ENCODE data around the gene GALNT16. TPM values are rescaled to one million over a fixed set of nuclear protein-coding genes. Genes with fewer than 3 reads are reported as not detected.

GALNT16 gene
- total and polyA plus RNA-seq, 2 donors (not counting 1 experiment from before 2014, with no cell fraction given), result 0.09 to 3.4 TPM

- Mint-ChIP-seq H3K27ac (no peak overlapping the region), H3K4me1 (peaks cover 19% of the 10 kb centered on the region), H3K27me3 (peaks cover 3% of the 10 kb centered on the region), H3K4me3 (no peak overlapping the region), H3K9me3 (ENCODE audit: insufficient read depth) (no peaks in the 10 kb centered on the region)
- Histone ChIP-seq H3K9ac (ENCODE audit: low read length) (no peak overlapping the region), H2AFZ (ENCODE audit: insufficient read depth, low read depth, low read length, poor library complexity, severe bottlenecking) (no peak overlapping the region), H3K27me3 (replicated peaks in 1 of 4; ENCODE audit: control extremely low read depth in 1 of 4, control insufficient read depth in 3 of 4, insufficient read depth in 4 of 4, low read length in 3 of 4) (no peaks in the 10 kb centered on the region), H3K79me2 (ENCODE audit: control insufficient read depth, insufficient read depth, low read length) (no peaks in the 10 kb centered on the region), H3K4me3 (ENCODE audit: control extremely low read depth in 1 of 5, extremely low read depth in 1 of 5, insufficient read depth in 1 of 5, low read depth in 2 of 5, low read length in 4 of 5) (no peak overlapping the region), H3K4me1 (ENCODE audit: control insufficient read depth in 2 of 2, insufficient read depth in 2 of 2, low read length in 2 of 2) (peaks cover 8 to 18% of the 10 kb centered on the region in 2 donors), H3K27ac (ENCODE audit: low read length in 2 of 2) (no peak overlapping the region), H3K36me3 (replicated peaks in 1 of 2; ENCODE audit: control extremely low read depth in 1 of 2, control insufficient read depth in 1 of 2, extremely low read depth in 1 of 2, insufficient read depth in 2 of 2, low read length in 1 of 2) (no peaks in the 10 kb centered on the region), H3K9me3 (ENCODE audit: control extremely low read depth in 1 of 3, control insufficient read depth in 2 of 3, insufficient read depth in 1 of 3, low read length in 2 of 3) (peaks cover 0 to 4% (median 0%) of the 10 kb centered on the region in 3 donors), H3K4me2 (replicated peaks; ENCODE audit: low read depth, low read length, poor library complexity, severe bottlenecking) (no peak overlapping the region), H4K20me1 (ENCODE audit: control insufficient read depth, insufficient read depth, low read length, poor library complexity, severe bottlenecking) (no peaks in the 10 kb centered on the region)
- TF ChIP-seq EZH2 (IDR thresholded peaks at IDR 0.05; ENCODE audit: borderline replicate concordance, insufficient read depth, low read depth, low read length, poor library complexity, severe bottlenecking) (no peak), CTCF (IDR thresholded peaks at IDR 0.05) (no peak)
- ATAC-seq (ENCODE audit: low read depth), result no peak
- ChIA-PET CTCF (interaction anchor here (0.6 kb wide), 1 partner anchor 75 kb away, joined by 3 read pairs; no protein-coding TSS in a partner anchor), POLR2A (no interaction called here)
- WGBS (ENCODE audit: insufficient coverage), result 92% methylated on average over 10 of the region's 11 CpGs
- intact Hi-C loops (cut with micrococcal nuclease), result no loop called here
- no peak for DNase-seq
Observed at GRCh38 chr14:69321601-69322330, 61.8 kb downstream of the GALNT16 start.

GRCh38 chr14:69323266-69323998 is 63.5 kb downstream of the GALNT16 start:
- intact Hi-C loops (cut with micrococcal nuclease), result no loop called here
- H4K20me1 ChIP-seq (ENCODE audit: control insufficient read depth, insufficient read depth, low read length, poor library complexity, severe bottlenecking), result no peaks in the 10 kb centered on the region
- Mint-ChIP-seq H3K9me3 (ENCODE audit: insufficient read depth) (no peaks in the 10 kb centered on the region), H3K4me1 (peaks cover 6% of the 10 kb centered on the region), H3K4me3 (no peak overlapping the region), H3K27me3 (peaks cover 3% of the 10 kb centered on the region), H3K27ac (no peak overlapping the region)
- no peak for ATAC-seq (ENCODE audit: low read depth)
- no peak for DNase-seq
- no peaks in the 10 kb centered on the region for H3K79me2 ChIP-seq (ENCODE audit: control insufficient read depth, insufficient read depth, low read length)
- H3K27me3 ChIP-seq (replicated peaks in 1 of 4; ENCODE audit: control extremely low read depth in 1 of 4, control insufficient read depth in 3 of 4, insufficient read depth in 4 of 4, low read length in 3 of 4), result no peaks in the 10 kb centered on the region
- TF ChIP-seq CTCF (IDR thresholded peaks at IDR 0.05) (no peak), EZH2 (IDR thresholded peaks at IDR 0.05; ENCODE audit: borderline replicate concordance, insufficient read depth, low read depth, low read length, poor library complexity, severe bottlenecking) (no peak)
- H3K4me1 ChIP-seq (ENCODE audit: control insufficient read depth in 2 of 2, insufficient read depth in 2 of 2, low read length in 2 of 2), result peaks cover under 1 to 8% of the 10 kb centered on the region in 2 donors
- ChIA-PET POLR2A (no interaction called here), CTCF (interaction anchor here (0.6 kb wide), 1 partner anchor 1813 kb away, joined by 3 read pairs; no protein-coding TSS in a partner anchor)
- 96% methylated on average over 7 of the region's 11 CpGs for WGBS (ENCODE audit: insufficient coverage)
- H3K4me2 ChIP-seq (replicated peaks; ENCODE audit: low read depth, low read length, poor library complexity, severe bottlenecking), result no peak overlapping the region
- H2AFZ ChIP-seq (ENCODE audit: insufficient read depth, low read depth, low read length, poor library complexity, severe bottlenecking), result no peak overlapping the region
- H3K36me3 ChIP-seq (replicated peaks in 1 of 2; ENCODE audit: control extremely low read depth in 1 of 2, control insufficient read depth in 1 of 2, extremely low read depth in 1 of 2, insufficient read depth in 2 of 2, low read length in 1 of 2), result no peaks in the 10 kb centered on the region
- no peak overlapping the region for H3K9ac ChIP-seq (ENCODE audit: low read length)
- H3K4me3 ChIP-seq (ENCODE audit: control extremely low read depth in 1 of 5, extremely low read depth in 1 of 5, insufficient read depth in 1 of 5, low read depth in 2 of 5, low read length in 4 of 5), result no peak overlapping the region
- H3K27ac ChIP-seq (ENCODE audit: low read length in 2 of 2), result no peak overlapping the region
- H3K9me3 ChIP-seq (ENCODE audit: control extremely low read depth in 1 of 3, control insufficient read depth in 2 of 3, insufficient read depth in 1 of 3, low read length in 2 of 3), result no peaks in the 10 kb centered on the region
